B cell (primary cell): ENCODE results near the gene RPL37A.

Experiments used
- EZH2 ChIP-seq: IDR thresholded peaks from 2 replicates; pipeline ENCODE4 v1.6.1; 2012; ENCODE audit warnings: borderline replicate concordance, low read depth, mild to moderate bottlenecking, moderate library complexity, low read length; ENCODE audit not compliant: insufficient read depth, poor library complexity, severe bottlenecking
- TF ChIP-seq, protein P1 (sequence below): fragments of 200-600 bp; IDR thresholded peaks from one replicate; pipeline ENCODE4 v1.8.0; 2022; ENCODE audit warnings: antibody characterized with exemption, mild to moderate bottlenecking

DNA sequence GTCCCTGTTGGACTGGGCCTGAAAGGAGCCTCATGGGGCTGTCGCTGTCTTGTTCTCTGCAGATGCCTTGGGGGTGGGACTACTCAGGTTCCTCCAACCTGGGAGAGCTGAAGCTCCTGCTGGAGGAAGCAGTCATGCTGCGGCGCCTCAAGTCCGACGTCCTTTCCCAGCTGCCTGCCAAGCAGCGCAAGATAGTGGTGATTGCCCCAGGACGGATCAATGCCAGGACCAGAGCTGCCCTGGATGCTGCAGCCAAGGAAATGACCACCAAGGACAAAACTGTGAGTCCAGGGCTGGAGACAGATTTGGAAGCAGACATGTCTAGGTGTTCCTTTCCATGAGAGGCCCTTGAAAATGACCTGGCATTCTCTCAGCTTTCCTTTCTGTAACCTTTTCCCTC, 47.9 kb upstream of the RPL37A start:
- no peak for TF ChIP-seq EZH2
- TF ChIP-seq, protein P1, sequence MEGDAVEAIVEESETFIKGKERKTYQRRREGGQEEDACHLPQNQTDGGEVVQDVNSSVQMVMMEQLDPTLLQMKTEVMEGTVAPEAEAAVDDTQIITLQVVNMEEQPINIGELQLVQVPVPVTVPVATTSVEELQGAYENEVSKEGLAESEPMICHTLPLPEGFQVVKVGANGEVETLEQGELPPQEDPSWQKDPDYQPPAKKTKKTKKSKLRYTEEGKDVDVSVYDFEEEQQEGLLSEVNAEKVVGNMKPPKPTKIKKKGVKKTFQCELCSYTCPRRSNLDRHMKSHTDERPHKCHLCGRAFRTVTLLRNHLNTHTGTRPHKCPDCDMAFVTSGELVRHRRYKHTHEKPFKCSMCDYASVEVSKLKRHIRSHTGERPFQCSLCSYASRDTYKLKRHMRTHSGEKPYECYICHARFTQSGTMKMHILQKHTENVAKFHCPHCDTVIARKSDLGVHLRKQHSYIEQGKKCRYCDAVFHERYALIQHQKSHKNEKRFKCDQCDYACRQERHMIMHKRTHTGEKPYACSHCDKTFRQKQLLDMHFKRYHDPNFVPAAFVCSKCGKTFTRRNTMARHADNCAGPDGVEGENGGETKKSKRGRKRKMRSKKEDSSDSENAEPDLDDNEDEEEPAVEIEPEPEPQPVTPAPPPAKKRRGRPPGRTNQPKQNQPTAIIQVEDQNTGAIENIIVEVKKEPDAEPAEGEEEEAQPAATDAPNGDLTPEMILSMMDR: no peak
